ENCODE results near the gene TYR. TPM values are rescaled to one million over a fixed set of nuclear protein-coding genes. Genes with fewer than 3 reads are reported as not detected.

The TYR gene
- total RNA-seq, 1 donor from 2014 or later = not detected

Other genes starting within 250 kb of the TYR start
- 0.21 TPM for gene GRM5, start 111.9 kb upstream of the TYR start, total RNA-seq